ENCODE results near the gene AFG3L2.

AFG3L2 gene

DNA sequence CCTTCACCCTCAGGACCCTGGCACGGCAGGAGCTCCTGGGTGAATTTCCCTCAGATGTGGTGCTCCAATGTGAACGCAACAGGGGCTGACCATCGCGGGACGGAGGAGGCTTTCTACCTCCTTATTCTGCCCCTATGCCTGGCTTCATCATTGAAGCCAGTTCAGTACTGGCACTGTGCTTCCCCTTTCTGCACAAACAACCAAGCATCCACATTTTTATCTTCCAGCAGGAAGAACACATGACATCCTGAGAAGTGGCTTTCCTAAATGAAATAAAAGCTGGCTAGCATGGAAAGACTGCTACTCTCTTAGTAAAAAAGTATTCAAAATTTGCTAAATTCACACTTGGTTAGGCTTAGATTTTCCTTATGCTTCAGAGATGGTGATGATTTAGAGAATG lies 24.8 kb downstream of the AFG3L2 start:
- TF ChIP-seq, protein P1, sequence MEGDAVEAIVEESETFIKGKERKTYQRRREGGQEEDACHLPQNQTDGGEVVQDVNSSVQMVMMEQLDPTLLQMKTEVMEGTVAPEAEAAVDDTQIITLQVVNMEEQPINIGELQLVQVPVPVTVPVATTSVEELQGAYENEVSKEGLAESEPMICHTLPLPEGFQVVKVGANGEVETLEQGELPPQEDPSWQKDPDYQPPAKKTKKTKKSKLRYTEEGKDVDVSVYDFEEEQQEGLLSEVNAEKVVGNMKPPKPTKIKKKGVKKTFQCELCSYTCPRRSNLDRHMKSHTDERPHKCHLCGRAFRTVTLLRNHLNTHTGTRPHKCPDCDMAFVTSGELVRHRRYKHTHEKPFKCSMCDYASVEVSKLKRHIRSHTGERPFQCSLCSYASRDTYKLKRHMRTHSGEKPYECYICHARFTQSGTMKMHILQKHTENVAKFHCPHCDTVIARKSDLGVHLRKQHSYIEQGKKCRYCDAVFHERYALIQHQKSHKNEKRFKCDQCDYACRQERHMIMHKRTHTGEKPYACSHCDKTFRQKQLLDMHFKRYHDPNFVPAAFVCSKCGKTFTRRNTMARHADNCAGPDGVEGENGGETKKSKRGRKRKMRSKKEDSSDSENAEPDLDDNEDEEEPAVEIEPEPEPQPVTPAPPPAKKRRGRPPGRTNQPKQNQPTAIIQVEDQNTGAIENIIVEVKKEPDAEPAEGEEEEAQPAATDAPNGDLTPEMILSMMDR (IDR thresholded peaks at IDR 0.05; ENCODE audit: control extremely low read depth, extremely low read depth, low read depth, missing control alignments) = no peak
- no peak for DNase-seq (ENCODE audit: extremely low spot score)
- POLR2A ChIA-PET = no interaction called here
- CTCF ChIA-PET = interaction anchor here (0.7 to 3.2 kb wide), 3 partner anchors 12 to 24 kb away, joined by 3 to 20 read pairs (median 7); no protein-coding TSS in a partner anchor

DNA sequence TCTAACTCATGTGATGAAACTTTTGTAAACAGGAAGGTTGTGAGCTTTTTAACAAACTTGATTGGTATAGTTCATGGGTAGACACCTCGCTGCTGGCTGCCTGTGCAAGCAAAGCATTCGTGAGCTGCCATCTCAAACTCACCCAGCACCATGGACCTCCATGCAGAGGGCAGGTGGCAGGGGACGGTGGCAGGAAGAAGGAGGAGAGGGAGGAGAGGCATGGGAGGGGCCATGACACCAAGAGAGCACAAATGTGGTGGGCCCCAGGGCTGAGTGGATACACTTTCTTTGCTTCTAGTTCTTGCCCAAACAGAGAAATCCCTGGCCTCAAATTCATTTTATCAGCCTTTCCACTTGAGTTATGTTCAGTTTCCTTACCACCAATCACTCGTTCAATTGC lies 29.1 kb downstream of the AFG3L2 start:
- ChIA-PET POLR2A (no interaction called here), CTCF (interaction anchor here (0.6 to 2.8 kb wide), 10 partner anchors 9 to 318 kb away, joined by 3 to 13 read pairs (median 3); partner anchors contain the start of gene AFG3L2)
- TF ChIP-seq, protein P1 (IDR thresholded peaks at IDR 0.05; ENCODE audit: control extremely low read depth, extremely low read depth, low read depth, missing control alignments) = no peak
- no peak for DNase-seq (ENCODE audit: extremely low spot score)

DNA sequence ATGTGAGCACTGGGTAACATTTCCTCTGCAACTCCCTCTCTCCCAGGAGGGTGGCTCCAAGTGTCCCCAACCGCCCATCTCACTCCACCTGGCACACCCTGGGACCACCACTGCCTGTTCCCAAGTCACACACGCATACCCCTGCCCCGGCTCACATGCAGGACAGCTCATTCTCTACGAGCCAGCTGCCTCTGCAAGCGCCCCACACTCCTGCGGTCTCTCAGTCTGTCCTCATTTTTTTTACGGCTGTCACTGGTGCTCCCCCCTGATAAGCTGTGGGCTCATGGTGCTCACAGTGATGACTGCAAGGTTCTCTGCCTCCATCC lies 30.8 kb downstream of the AFG3L2 start:
- CTCF ChIA-PET = no interaction called here
- TF ChIP-seq, protein P1 (IDR thresholded peaks at IDR 0.05; ENCODE audit: control extremely low read depth, extremely low read depth, low read depth, missing control alignments) = no peak
- no peak for DNase-seq (ENCODE audit: extremely low spot score)
- POLR2A ChIA-PET = no interaction called here

DNA sequence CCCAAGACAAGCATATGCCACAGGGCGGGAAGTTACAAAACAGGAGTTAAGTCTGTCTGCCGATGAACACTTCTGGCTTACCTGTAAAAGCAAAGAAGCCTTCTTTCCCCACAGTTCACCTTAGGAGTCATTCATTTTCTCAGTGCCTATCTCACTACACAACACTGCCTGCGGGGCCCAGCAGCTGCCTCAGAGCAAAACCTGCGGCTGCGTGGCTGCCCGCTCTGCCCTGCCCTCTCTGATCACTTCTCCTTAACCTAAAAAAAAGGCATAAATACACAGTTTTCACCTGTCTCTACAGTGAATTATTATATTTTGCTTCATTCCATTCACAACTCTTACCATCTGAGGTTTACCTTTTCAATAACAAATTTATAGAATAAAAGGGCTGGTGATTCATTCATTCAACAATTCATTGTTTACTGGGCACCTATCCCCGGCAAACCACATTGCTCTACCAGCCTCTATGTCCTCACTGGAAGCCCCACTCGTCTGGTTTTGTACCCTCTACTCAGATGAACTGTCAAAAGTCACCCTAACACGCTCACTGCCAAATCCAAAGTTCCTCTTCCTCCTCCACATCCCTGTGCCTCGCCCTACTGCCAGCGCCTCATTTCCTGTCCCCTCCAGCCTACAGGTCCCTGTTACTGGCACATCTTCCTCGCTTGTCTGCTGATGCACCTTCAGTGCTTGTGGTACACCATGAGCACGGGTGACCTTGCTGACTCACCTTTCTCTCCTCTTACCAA lies 31.4 kb downstream of the AFG3L2 start:
- TF ChIP-seq, protein P1 (IDR thresholded peaks at IDR 0.05; ENCODE audit: control extremely low read depth, extremely low read depth, low read depth, missing control alignments) = no peak
- POLR2A ChIA-PET = interaction anchor here (0.6 kb wide), 1 partner anchor 10 kb away, joined by 5 read pairs; no protein-coding TSS in a partner anchor
- DNase-seq (ENCODE audit: extremely low spot score) = no peak
- CTCF ChIA-PET = no interaction called here

DNA sequence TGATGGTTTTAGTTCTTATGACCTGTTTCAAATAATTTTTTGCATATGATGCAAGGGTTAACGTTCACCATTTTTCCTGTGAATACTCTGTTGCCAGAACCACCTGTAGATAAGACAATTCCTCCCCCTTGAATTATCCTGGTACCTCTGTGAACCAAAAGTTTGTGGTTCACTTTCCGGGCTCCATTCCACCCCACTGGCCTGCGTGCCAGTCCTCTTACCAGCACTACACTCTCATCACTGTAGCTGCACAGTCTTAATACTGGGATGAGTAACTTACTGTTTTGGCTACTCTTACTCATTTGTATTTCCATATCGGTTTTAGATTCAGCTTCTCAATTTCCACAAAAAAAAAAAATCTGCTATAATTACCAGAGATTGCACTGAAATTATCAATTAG lies 34.4 kb downstream of the AFG3L2 start:
- POLR2A ChIA-PET = no interaction called here
- no peak for DNase-seq (ENCODE audit: extremely low spot score)

DNA sequence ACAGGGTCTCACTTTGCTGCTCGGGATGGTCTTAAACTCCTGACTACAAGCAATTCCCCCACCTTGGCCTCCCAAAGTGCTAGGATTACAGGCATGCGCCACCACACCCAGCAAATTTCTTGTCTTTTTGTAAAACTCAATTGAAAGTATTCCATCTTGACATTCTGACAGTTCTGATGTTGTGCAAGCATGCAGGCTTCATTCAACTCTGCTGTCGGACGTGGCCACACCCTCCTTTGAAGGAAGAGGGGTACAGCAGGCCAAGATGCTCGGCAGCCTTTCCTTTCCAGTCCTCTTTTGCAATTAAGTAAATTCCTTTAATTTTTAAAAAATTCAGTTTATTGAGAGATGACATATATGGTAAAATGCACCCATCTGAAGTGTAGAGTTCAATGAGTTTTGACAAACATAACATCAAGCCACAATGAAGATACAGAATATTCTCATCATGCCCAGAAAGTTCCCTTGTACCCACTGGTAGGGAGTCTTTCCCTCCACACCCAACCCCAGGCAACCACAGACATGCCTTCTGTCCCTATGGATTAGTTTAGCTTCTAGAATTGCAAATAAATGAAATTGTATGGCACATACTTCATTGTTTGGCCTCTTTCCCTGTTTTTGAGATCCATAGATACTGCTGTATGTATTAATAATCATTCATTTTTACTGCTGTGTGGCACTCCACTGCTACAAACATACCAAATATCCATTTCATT lies 35.9 kb downstream of the AFG3L2 start:
- POLR2A ChIA-PET = interaction anchor here (0.6 kb wide), 1 partner anchor 491 kb away, joined by 4 read pairs; no protein-coding TSS in a partner anchor

More for the DNA sequence above, 34.4 kb downstream of the AFG3L2 start:
- TF ChIP-seq, protein P1 (IDR thresholded peaks at IDR 0.05; ENCODE audit: control extremely low read depth, extremely low read depth, low read depth, missing control alignments) = no peak
- CTCF ChIA-PET = interaction anchor here (1.7 kb wide), 1 partner anchor 15 kb away, joined by 8 read pairs; no protein-coding TSS in a partner anchor

More for the DNA sequence above, 35.9 kb downstream of the AFG3L2 start:
- DNase-seq (ENCODE audit: extremely low spot score) = no peak
- TF ChIP-seq, protein P1 (IDR thresholded peaks at IDR 0.05; ENCODE audit: control extremely low read depth, extremely low read depth, low read depth, missing control alignments) = no peak
- CTCF ChIA-PET = interaction anchor here (1.7 to 2.7 kb wide), 2 partner anchors 13 to 14 kb away, joined by 8 to 13 read pairs; no protein-coding TSS in a partner anchor

All from GM10248 (cell line).